Measurements from ENCODE around the gene NPAS3. TPM values are rescaled to one million over a fixed set of nuclear protein-coding genes. Genes with fewer than 3 reads are reported as not detected.

The NPAS3 gene
- polyA plus RNA-seq, 2 of the 4 experiments (the other 2 are of a cell fraction), result not detected

- TF ChIP-seq POLR2AphosphoS2 (conservative IDR thresholded peaks at IDR 0.05; ENCODE audit: low read length), result no peak
- ChIA-PET POLR2A (no interaction called here), CTCF (no interaction called here)
- ATAC-seq, result no peak
- no peak overlapping the region for H3K27ac ChIP-seq
- DNase-seq (ENCODE audit: low read depth in 1 of 2, low spot score in 1 of 2), result no peak
- no peak for FAIRE-seq
- no peak overlapping the region for H3K4me3 ChIP-seq
- H3K4me2 ChIP-seq, result no peak overlapping the region
- 5% methylated on average over 3 of the region's 3 CpGs for WGBS (ENCODE audit: missing lambda C conversion rate)
- no peaks in the 10 kb centered on the region for H3K4me1 ChIP-seq
- H3K9me3 ChIP-seq, result no peaks in the 10 kb centered on the region
Observed at GRCh38 chr14:33016613-33017012, 77.9 kb downstream of the NPAS3 start.

DNA sequence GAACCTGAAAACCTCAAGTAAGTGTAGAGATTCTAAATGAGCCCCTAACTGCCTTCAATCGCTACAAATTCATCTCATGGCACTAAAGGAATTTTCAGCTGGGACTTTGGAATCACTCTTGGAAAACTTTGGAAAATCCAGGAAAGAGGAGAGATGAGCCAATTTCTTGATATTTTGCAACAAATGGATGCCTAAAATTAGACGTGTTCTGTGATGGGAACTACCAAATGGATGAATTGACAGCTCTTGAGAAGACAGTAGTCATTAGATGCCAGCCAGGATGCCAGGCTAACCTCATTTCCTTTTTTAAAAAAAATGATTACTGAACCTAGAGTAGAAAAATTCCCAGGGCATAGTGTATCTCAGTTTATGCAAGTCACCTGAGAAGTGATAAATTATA is 78.3 kb downstream of the NPAS3 start:
- TF ChIP-seq NPAS2 (CRISPR knock-in tag; IDR thresholded peaks at IDR 0.05; ENCODE audit: borderline replicate concordance) (no peak), CBX8 (IDR thresholded peaks at IDR 0.05) (no peak), PBX3 (IDR thresholded peaks at IDR 0.05) (no peak), MAZ (IDR thresholded peaks at IDR 0.05; ENCODE audit: borderline replicate concordance, low read depth, low read length) (no peak), PHF8 (IDR thresholded peaks at IDR 0.05; ENCODE audit: borderline replicate concordance, low read depth) (no peak), HMGXB4 (CRISPR knock-in tag; IDR thresholded peaks at IDR 0.05; ENCODE audit: borderline replicate concordance) (no peak)
- TF ChIP-seq, protein P1, sequence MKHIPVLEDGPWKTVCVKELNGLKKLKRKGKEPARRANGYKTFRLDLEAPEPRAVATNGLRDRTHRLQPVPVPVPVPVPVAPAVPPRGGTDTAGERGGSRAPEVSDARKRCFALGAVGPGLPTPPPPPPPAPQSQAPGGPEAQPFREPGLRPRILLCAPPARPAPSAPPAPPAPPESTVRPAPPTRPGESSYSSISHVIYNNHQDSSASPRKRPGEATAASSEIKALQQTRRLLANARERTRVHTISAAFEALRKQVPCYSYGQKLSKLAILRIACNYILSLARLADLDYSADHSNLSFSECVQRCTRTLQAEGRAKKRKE (CRISPR knock-in tag; IDR thresholded peaks at IDR 0.05; ENCODE audit: low read depth), result no peak
- no peak for ATAC-seq
- Histone ChIP-seq H3K9me3 (no peaks in the 10 kb centered on the region), H3K4me1 (no peaks in the 10 kb centered on the region), H3K4me2 (no peak overlapping the region), H3K27ac (no peak overlapping the region), H3K4me3 (no peak overlapping the region)
- 11% methylated on average over 2 of the region's 2 CpGs for WGBS (ENCODE audit: missing lambda C conversion rate)
- ChIA-PET CTCF (no interaction called here), POLR2A (no interaction called here)
- DNase-seq (ENCODE audit: low read depth in 1 of 2, low spot score in 1 of 2), result no peak
- FAIRE-seq, result peak; percentile 7

- Histone ChIP-seq H3K9me3 (no peaks in the 10 kb centered on the region), H3K4me3 (no peak overlapping the region), H3K4me2 (no peak overlapping the region), H3K4me1 (no peaks in the 10 kb centered on the region), H3K27ac (no peak overlapping the region)
- CTCF ChIA-PET, result no interaction called here
- TF ChIP-seq POLR2A (IDR thresholded peaks at IDR 0.05; ENCODE audit: low read length) (no peak), HDAC2 (IDR thresholded peaks at IDR 0.05) (no peak), HEYL (CRISPR knock-in tag; IDR thresholded peaks at IDR 0.05) (no peak), FOSL2 (IDR thresholded peaks at IDR 0.05) (no peak), FOSL2 (CRISPR knock-in tag; IDR thresholded peaks at IDR 0.05) (no peak), ZFP36 (IDR thresholded peaks at IDR 0.05; ENCODE audit: borderline replicate concordance, partially characterized antibody) (no peak), HMGXB4 (CRISPR knock-in tag; IDR thresholded peaks at IDR 0.05; ENCODE audit: borderline replicate concordance) (no peak), FOSB (CRISPR knock-in tag; IDR thresholded peaks at IDR 0.05) (no peak), NPAS2 (CRISPR knock-in tag; IDR thresholded peaks at IDR 0.05; ENCODE audit: borderline replicate concordance) (no peak), TFCP2L1 (CRISPR knock-in tag; IDR thresholded peaks at IDR 0.05) (no peak), POLR2AphosphoS2 (conservative IDR thresholded peaks at IDR 0.05; ENCODE audit: low read length) (no peak), RAD21 (conservative IDR thresholded peaks at IDR 0.05 in 1 of 2, IDR thresholded peaks at IDR 0.05 in 1 of 2) (no peak)
- POLR2A ChIA-PET, result no interaction called here
- FAIRE-seq (no peak), ATAC-seq (no peak), DNase-seq (ENCODE audit: low read depth in 1 of 2, low spot score in 1 of 2) (no peak)
- WGBS (ENCODE audit: missing lambda C conversion rate), result 29% methylated on average over 3 of the region's 3 CpGs
Observed at GRCh38 chr14:33019346-33019745, 80.7 kb downstream of the NPAS3 start.

All from A549 (cell line).